Measurements from ENCODE around the gene GALNT2. TPM values are rescaled to one million over a fixed set of nuclear protein-coding genes. Genes with fewer than 3 reads are reported as not detected.

The GALNT2 gene
- total and polyA plus RNA-seq, 2 of the 4 experiments (the other 2 are of a cell fraction): 50.4 to 189 TPM

GRCh38 chr1:230083053-230083452, 16.0 kb downstream of the GALNT2 start:
- no peaks in the 10 kb centered on the region for H3K9me3 ChIP-seq (ENCODE audit: control insufficient read depth, insufficient read depth, low read length)
- peaks cover 27 to 92% of the 10 kb centered on the region in 2 experiments for H3K79me1 ChIP-seq (ENCODE audit: low read depth in 1 of 2, low read length in 2 of 2)
- H3K9me1 ChIP-seq (ENCODE audit: insufficient read depth, low read length): peaks cover 33% of the 10 kb centered on the region
- 96% methylated on average over 7 of the region's 9 CpGs; no CpG with 5 or more reads in 1 of the 2 experiments for WGBS, 2 experiments (ENCODE audit: extremely low coverage in 2 of 2, insufficient read length in 1 of 2)
- H3K23ac ChIP-seq (ENCODE audit: low read depth, low read length): no peak overlapping the region
- H2AK5ac ChIP-seq (ENCODE audit: low read depth, low read length): peak overlapping the region; percentile 60; the same call in 1 of the 2 replicates
- no peaks in the 10 kb centered on the region for H3K36me3 ChIP-seq (ENCODE audit: control insufficient read depth, insufficient read depth, low read length)
- POLR2A ChIA-PET (ENCODE audit: unreplicated experiment): interaction anchor here (0.6 kb wide), 1 partner anchor 9 kb away, joined by 11 read pairs; no protein-coding TSS in a partner anchor
- dilution Hi-C loops (cut with HindIII; ENCODE audit: low sequenced_read_pairs, unreplicated experiment): no loop called here
- H3K56ac ChIP-seq (ENCODE audit: extremely low read depth, insufficient read depth, low read length): no peak overlapping the region
- peak overlapping the region; percentile 98 for H3K4ac ChIP-seq (ENCODE audit: low read depth, low read length)
- no peak overlapping the region; a peak in 1 of 4 replicates for H4K8ac ChIP-seq (ENCODE audit: low read depth in 2 of 2, low read length in 2 of 2)
- no peak overlapping the region for H2AFZ ChIP-seq (replicated peaks; ENCODE audit: low read length, poor library complexity)
- H2BK120ac ChIP-seq (ENCODE audit: low read depth, low read length): peak overlapping the region; percentile 97; the same call in 1 of the 2 replicates
- H4K91ac ChIP-seq (ENCODE audit: insufficient read depth, low read depth, low read length): peak overlapping the region; percentile 99; the same call in 1 of the 2 replicates
- H3K18ac ChIP-seq (ENCODE audit: low read depth, low read length): no peak overlapping the region; the same call in 1 of the 2 replicates
- H2BK5ac ChIP-seq (ENCODE audit: low read depth, low read length, poor library complexity, severe bottlenecking): peak overlapping the region; percentile 99
- H3K14ac ChIP-seq (replicated peaks; ENCODE audit: low read depth, low read length): no peak overlapping the region
- H3K27ac ChIP-seq (ENCODE audit: insufficient read depth, low read length): peak overlapping the region; percentile 94; the same call in 1 of the 2 replicates
- H2BK15ac ChIP-seq (ENCODE audit: low read depth, low read length): peak overlapping the region; percentile 62; the same call in 2 of the 3 replicates
- intact Hi-C loops (cut with micrococcal nuclease): loop anchor here (5.0 kb wide), 1 partner anchor 456 kb away; the partner anchor contains the start of genes TAF5L and URB2
- no peak overlapping the region for H3K9ac ChIP-seq (ENCODE audit: low read depth, low read length)
- no peak for ATAC-seq (ENCODE audit: low read depth)
- H2AK9ac ChIP-seq (replicated peaks; ENCODE audit: low read depth, low read length, poor library complexity): peak overlapping the region; percentile 55
- no peak overlapping the region for H3K4me3 ChIP-seq (ENCODE audit: insufficient read depth, low read depth, low read length)
- CTCF ChIA-PET: interaction anchor here (1.8 kb wide), 1 partner anchor 37 kb away, joined by 4 read pairs; no protein-coding TSS in a partner anchor
- no peak overlapping the region for H2BK20ac ChIP-seq (ENCODE audit: low read depth, low read length)
- TF ChIP-seq, protein P1, sequence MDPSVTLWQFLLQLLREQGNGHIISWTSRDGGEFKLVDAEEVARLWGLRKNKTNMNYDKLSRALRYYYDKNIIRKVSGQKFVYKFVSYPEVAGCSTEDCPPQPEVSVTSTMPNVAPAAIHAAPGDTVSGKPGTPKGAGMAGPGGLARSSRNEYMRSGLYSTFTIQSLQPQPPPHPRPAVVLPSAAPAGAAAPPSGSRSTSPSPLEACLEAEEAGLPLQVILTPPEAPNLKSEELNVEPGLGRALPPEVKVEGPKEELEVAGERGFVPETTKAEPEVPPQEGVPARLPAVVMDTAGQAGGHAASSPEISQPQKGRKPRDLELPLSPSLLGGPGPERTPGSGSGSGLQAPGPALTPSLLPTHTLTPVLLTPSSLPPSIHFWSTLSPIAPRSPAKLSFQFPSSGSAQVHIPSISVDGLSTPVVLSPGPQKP (IDR thresholded peaks at IDR 0.05; ENCODE audit: borderline replicate concordance, low read depth, low read length): no peak
- no peak for TF ChIP-seq BHLHE40 (IDR thresholded peaks at IDR 0.05; ENCODE audit: low read depth, low read length)
- no peak overlapping the region for H4K5ac ChIP-seq (ENCODE audit: low read depth, low read length)
- DNase-seq: no peak
- H3K4me2 ChIP-seq (ENCODE audit: low read depth, low read length): no peak overlapping the region
- peaks cover 41% of the 10 kb centered on the region for H3K4me1 ChIP-seq (ENCODE audit: control insufficient read depth, insufficient read depth, low read length)
- H3K27me3 ChIP-seq (ENCODE audit: control insufficient read depth, insufficient read depth, low read length): no peaks in the 10 kb centered on the region
- in situ Hi-C loops (cut with MboI; ENCODE audit: low sequenced_read_pairs): loop anchor here (25.0 kb wide), 1 partner anchor 779 kb away; the partner anchor contains the start of gene C1orf198
- peaks cover 28% of the 10 kb centered on the region for H4K20me1 ChIP-seq (ENCODE audit: insufficient read depth, low read length)
- no TSS peak for BruUV-seq (replicated peaks)

All from IMR-90 (cell line).